Measurements from ENCODE around the gene BTBD18. TPM values are rescaled to one million over a fixed set of nuclear protein-coding genes. Genes with fewer than 3 reads are reported as not detected.

Gene BTBD18
- total and polyA plus RNA-seq, 4 donors, result not detected

- peak overlapping the region; percentile 50 to 77 for H3K27ac ChIP-seq (ENCODE audit: low read depth in 1 of 2, low read length in 1 of 2)
- no peak overlapping the region for H3K4me3 ChIP-seq
- peak; percentile 88 to 96 (median 94) for DNase-seq
Measured at GRCh38 chr11:57776031-57776521, 24.5 kb upstream of the BTBD18 start.

GRCh38 chr11:57775491-57775890 is 23.9 kb upstream of the BTBD18 start:
- WGBS, 2 donors, result 24 to 34% methylated on average over 5 of the region's 5 CpGs
- Histone ChIP-seq H3K9me3 (ENCODE audit: control insufficient read depth in 4 of 4, insufficient read depth in 3 of 4, low read length in 3 of 4) (no peaks in the 10 kb centered on the region), H3K27me3 (ENCODE audit: control insufficient read depth in 3 of 3, insufficient read depth in 3 of 3, low read length in 2 of 3) (no peaks in the 10 kb centered on the region), H3K27ac (ENCODE audit: low read depth in 1 of 2, low read length in 1 of 2) (peak overlapping the region; percentile 50 to 77), H3K36me3 (ENCODE audit: control insufficient read depth in 4 of 4, insufficient read depth in 4 of 4, low read length in 4 of 4) (peaks cover 0 to 4% (median 0%) of the 10 kb centered on the region in 4 donors), H3K4me3 (no peak overlapping the region), H3K9ac (ENCODE audit: insufficient read depth in 1 of 2, low read length in 2 of 2) (peak overlapping the region in 1 of 2 donors; percentile 93), H3K4me1 (ENCODE audit: control insufficient read depth in 5 of 5, insufficient read depth in 5 of 5, low read length in 5 of 5) (peaks cover 18 to 68% (median 62%) of the 10 kb centered on the region in 5 donors)
- no peak for TF ChIP-seq CTCF (IDR thresholded peaks at IDR 0.05; ENCODE audit: control extremely low read depth, extremely low read depth)
- peak; percentile 56 to 88 (median 83) for DNase-seq
- ATAC-seq (ENCODE audit: insufficient read depth, low FRiP score), result no peak

More at GRCh38 chr11:57776031-57776521, 24.5 kb upstream of the BTBD18 start:
- no peak for TF ChIP-seq CTCF (IDR thresholded peaks at IDR 0.05; ENCODE audit: control extremely low read depth, extremely low read depth)
- H3K9me3 ChIP-seq (ENCODE audit: control insufficient read depth in 4 of 4, insufficient read depth in 3 of 4, low read length in 3 of 4), result no peaks in the 10 kb centered on the region
- peak overlapping the region in 1 of 2 donors; percentile 93 for H3K9ac ChIP-seq (ENCODE audit: insufficient read depth in 1 of 2, low read length in 2 of 2)
- H3K36me3 ChIP-seq (ENCODE audit: control insufficient read depth in 4 of 4, insufficient read depth in 4 of 4, low read length in 4 of 4), result peaks cover 0 to 4% (median 0%) of the 10 kb centered on the region in 4 donors
- peaks cover 21 to 73% (median 66%) of the 10 kb centered on the region in 5 donors for H3K4me1 ChIP-seq (ENCODE audit: control insufficient read depth in 5 of 5, insufficient read depth in 5 of 5, low read length in 5 of 5)
- no peak for ATAC-seq (ENCODE audit: insufficient read depth, low FRiP score)
- H3K27me3 ChIP-seq (ENCODE audit: control insufficient read depth in 3 of 3, insufficient read depth in 3 of 3, low read length in 2 of 3), result no peaks in the 10 kb centered on the region
- 44 to 69% methylated on average over 3 of the region's 3 CpGs for WGBS, 2 donors

GRCh38 chr11:57773026-57773598 is 21.5 kb upstream of the BTBD18 start:
- H3K27ac ChIP-seq (ENCODE audit: low read depth in 1 of 2, low read length in 1 of 2), result no peak overlapping the region
- ATAC-seq (ENCODE audit: insufficient read depth, low FRiP score) (no peak), DNase-seq (no peak)
- no peak overlapping the region for H3K4me3 ChIP-seq
- H3K4me1 ChIP-seq (ENCODE audit: control insufficient read depth in 5 of 5, insufficient read depth in 5 of 5, low read length in 5 of 5), result peaks cover 20 to 49% (median 42%) of the 10 kb centered on the region in 5 donors
- peaks cover 0 to 4% (median 0%) of the 10 kb centered on the region in 4 donors for H3K36me3 ChIP-seq (ENCODE audit: control insufficient read depth in 4 of 4, insufficient read depth in 4 of 4, low read length in 4 of 4)
- no peak overlapping the region for H3K9ac ChIP-seq (ENCODE audit: insufficient read depth in 1 of 2, low read length in 2 of 2)
- H3K27me3 ChIP-seq (ENCODE audit: control insufficient read depth in 3 of 3, insufficient read depth in 3 of 3, low read length in 2 of 3), result no peaks in the 10 kb centered on the region
- WGBS, 2 donors, result 73 to 87% methylated on average over 5 of the region's 5 CpGs
- H3K9me3 ChIP-seq (ENCODE audit: control insufficient read depth in 4 of 4, insufficient read depth in 3 of 4, low read length in 3 of 4), result no peaks in the 10 kb centered on the region
- TF ChIP-seq CTCF (IDR thresholded peaks at IDR 0.05; ENCODE audit: control extremely low read depth, extremely low read depth), result no peak

All from lung (tissue), 12 donors.